WTC11 (cell line): ENCODE results near the gene P2RX4. TPM values are rescaled to one million over a fixed set of nuclear protein-coding genes. Genes with fewer than 3 reads are reported as not detected.

Experiments used
- ATAC-seq: fragments of 200-7000 bp; cut with Tn5 transposase; 2 replicates; pipeline ENCODE4 v1.10.0; 2021; ENCODE audit warnings: mild to moderate bottlenecking, moderate library complexity
- CTCF ChIA-PET: fragments of 300-600 bp; sonication (Branson Sonifier 250); formaldehyde crosslinking; loops from one replicate; lab custom pipeline; 2021; ENCODE audit warnings: antibody characterized with exemption; lab: Charles Lee
- POLR2A ChIA-PET: fragments of 350-600 bp; sonication (Branson Sonifier 250); formaldehyde crosslinking; loops from one replicate; lab custom pipeline; 2021; ENCODE audit warnings: antibody characterized with exemption; lab: Charles Lee
- DNase-seq: peaks from one replicate; pipeline ENCODE4 v3.0.0; 2021; ENCODE audit warnings: low spot score
- H3K27ac Mint-ChIP-seq: 2 replicates; pipeline ENCODE4 v1.8.0; 2021; ENCODE audit warnings: mixed read lengths
- H3K27me3 Mint-ChIP-seq: 2 replicates; pipeline ENCODE4 v1.8.0; 2021; ENCODE audit warnings: low read depth, mild to moderate bottlenecking, moderate library complexity, mixed read lengths
- H3K36me3 Mint-ChIP-seq: 2 replicates; pipeline ENCODE4 v1.8.0; 2021; ENCODE audit warnings: mixed read lengths
- H3K4me1 Mint-ChIP-seq: 2 replicates; pipeline ENCODE4 v1.8.0; 2022; ENCODE audit warnings: mixed read lengths
- H3K4me3 Mint-ChIP-seq: 2 replicates; pipeline ENCODE4 v1.8.0; 2021; ENCODE audit warnings: mild to moderate bottlenecking, moderate library complexity, mixed read lengths
- H3K9me3 Mint-ChIP-seq: 2 replicates; pipeline ENCODE4 v1.8.0; 2021; ENCODE audit warnings: mixed read lengths
- CBFB ChIP-seq: sonication (generic); formaldehyde crosslinking; IDR thresholded peaks from 2 replicates; pipeline ENCODE4 v1.8.1; 2022; ENCODE audit warnings: mild to moderate bottlenecking, low read depth, missing genetic modification reagents
- ELF4 ChIP-seq: sonication (generic); formaldehyde crosslinking; IDR thresholded peaks from 2 replicates; pipeline ENCODE4 v1.8.1; 2022; ENCODE audit warnings: low read depth, mild to moderate bottlenecking, moderate library complexity, missing genetic modification reagents
- HMGA2 ChIP-seq: fragments of 250-450 bp; sonication (Bioruptor Pico); IDR thresholded peaks from 2 replicates; pipeline ENCODE4 v1.4.0; 2021; ENCODE audit warnings: mild to moderate bottlenecking, moderate library complexity
- IRF2 ChIP-seq: sonication (generic); formaldehyde crosslinking; IDR thresholded peaks from 2 replicates; pipeline ENCODE4 v1.8.0; 2022; ENCODE audit warnings: low read depth, missing genetic modification reagents, borderline replicate concordance
- MXD4 ChIP-seq: fragments of 250-450 bp; sonication (Bioruptor Pico); IDR thresholded peaks from 2 replicates; pipeline ENCODE4 v1.8.0; 2021; ENCODE audit warnings: mild to moderate bottlenecking, moderate library complexity, borderline replicate concordance
- NR1H2 ChIP-seq: sonication (generic); formaldehyde crosslinking; IDR thresholded peaks from 2 replicates; pipeline ENCODE4 v1.9.0; 2021; ENCODE audit warnings: mild to moderate bottlenecking, moderate library complexity, missing genetic modification reagents
- NR3C1 ChIP-seq: sonication (generic); formaldehyde crosslinking; conservative IDR thresholded peaks from 2 replicates; pipeline ENCODE4 v1.8.1; 2023; ENCODE audit warnings: low read depth, mild to moderate bottlenecking, missing genetic modification reagents
- SMAD3 ChIP-seq: sonication (generic); formaldehyde crosslinking; IDR thresholded peaks from 2 replicates; pipeline ENCODE4 v1.8.0; 2022; ENCODE audit warnings: missing genetic modification reagents, mild to moderate bottlenecking, borderline replicate concordance
- SOX15 ChIP-seq: fragments of 250-450 bp; sonication (Bioruptor Pico); IDR thresholded peaks from 2 replicates; pipeline ENCODE4 v1.9.0; 2021; ENCODE audit warnings: mild to moderate bottlenecking
- ZNF138 ChIP-seq: sonication (generic); formaldehyde crosslinking; conservative IDR thresholded peaks from 2 replicates; pipeline ENCODE4 v1.8.1; 2022; ENCODE audit warnings: mild to moderate bottlenecking, moderate library complexity, missing genetic modification reagents
- ZNF263 ChIP-seq: sonication (generic); formaldehyde crosslinking; IDR thresholded peaks from 2 replicates; pipeline ENCODE4 v1.8.1; 2022; ENCODE audit warnings: low read depth, mild to moderate bottlenecking, moderate library complexity, missing genetic modification reagents
- total RNA-seq: library from RNA; stranded (reverse); gene quantifications from 3 replicates; pipeline ENCODE4 v1.2.3, GENCODE V29; 2021
- TF ChIP-seq, protein P1 (sequence below): sonication (generic); formaldehyde crosslinking; conservative IDR thresholded peaks from 2 replicates; pipeline ENCODE4 v1.8.1; 2023; ENCODE audit warnings: mild to moderate bottlenecking, low read depth, missing genetic modification reagents, moderate library complexity
- TF ChIP-seq, protein P2 (sequence below): sonication (generic); formaldehyde crosslinking; IDR thresholded peaks from 2 replicates; pipeline ENCODE4 v1.8.0; 2022; ENCODE audit warnings: mild to moderate bottlenecking, missing genetic modification reagents
- TF ChIP-seq, protein P3 (sequence below): fragments of 250-450 bp; sonication (Bioruptor Pico); IDR thresholded peaks from 2 replicates; pipeline ENCODE4 v1.9.0; 2021; ENCODE audit warnings: mild to moderate bottlenecking, borderline replicate concordance
- TF ChIP-seq, protein P4 (sequence below): sonication (generic); formaldehyde crosslinking; IDR thresholded peaks from 2 replicates; pipeline ENCODE4 v1.8.0; 2023; ENCODE audit warnings: mild to moderate bottlenecking, missing genetic modification reagents

P2RX4 gene
- total RNA-seq, 1 experiment from 2014 or later: 13.9 TPM

DNA sequence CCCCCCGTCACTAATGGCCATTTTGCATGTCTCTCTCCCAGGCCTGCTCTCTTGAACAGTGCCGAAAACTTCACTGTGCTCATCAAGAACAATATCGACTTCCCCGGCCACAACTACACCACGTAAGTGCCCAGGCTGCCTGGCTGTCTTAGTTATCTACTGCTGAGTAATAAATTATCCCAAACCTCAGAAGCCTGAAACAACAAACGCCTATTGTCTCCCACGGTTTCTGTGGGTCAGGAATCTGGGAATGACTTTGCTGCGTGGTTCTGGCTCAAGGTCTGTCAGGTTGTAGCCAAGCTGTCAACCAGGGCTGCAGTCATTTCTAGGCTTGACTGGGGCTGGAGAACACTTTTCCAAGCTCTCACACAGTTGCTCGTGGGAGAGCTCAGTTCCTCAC, 44.6 kb upstream of the P2RX4 start (continued):
- TF ChIP-seq, protein P1, sequence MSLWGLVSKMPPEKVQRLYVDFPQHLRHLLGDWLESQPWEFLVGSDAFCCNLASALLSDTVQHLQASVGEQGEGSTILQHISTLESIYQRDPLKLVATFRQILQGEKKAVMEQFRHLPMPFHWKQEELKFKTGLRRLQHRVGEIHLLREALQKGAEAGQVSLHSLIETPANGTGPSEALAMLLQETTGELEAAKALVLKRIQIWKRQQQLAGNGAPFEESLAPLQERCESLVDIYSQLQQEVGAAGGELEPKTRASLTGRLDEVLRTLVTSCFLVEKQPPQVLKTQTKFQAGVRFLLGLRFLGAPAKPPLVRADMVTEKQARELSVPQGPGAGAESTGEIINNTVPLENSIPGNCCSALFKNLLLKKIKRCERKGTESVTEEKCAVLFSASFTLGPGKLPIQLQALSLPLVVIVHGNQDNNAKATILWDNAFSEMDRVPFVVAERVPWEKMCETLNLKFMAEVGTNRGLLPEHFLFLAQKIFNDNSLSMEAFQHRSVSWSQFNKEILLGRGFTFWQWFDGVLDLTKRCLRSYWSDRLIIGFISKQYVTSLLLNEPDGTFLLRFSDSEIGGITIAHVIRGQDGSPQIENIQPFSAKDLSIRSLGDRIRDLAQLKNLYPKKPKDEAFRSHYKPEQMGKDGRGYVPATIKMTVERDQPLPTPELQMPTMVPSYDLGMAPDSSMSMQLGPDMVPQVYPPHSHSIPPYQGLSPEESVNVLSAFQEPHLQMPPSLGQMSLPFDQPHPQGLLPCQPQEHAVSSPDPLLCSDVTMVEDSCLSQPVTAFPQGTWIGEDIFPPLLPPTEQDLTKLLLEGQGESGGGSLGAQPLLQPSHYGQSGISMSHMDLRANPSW (CRISPR knock-in tag): no peak
- no peak for TF ChIP-seq ZNF138 (CRISPR knock-in tag)
- TF ChIP-seq, all 79 proteins: peak for 0

DNA sequence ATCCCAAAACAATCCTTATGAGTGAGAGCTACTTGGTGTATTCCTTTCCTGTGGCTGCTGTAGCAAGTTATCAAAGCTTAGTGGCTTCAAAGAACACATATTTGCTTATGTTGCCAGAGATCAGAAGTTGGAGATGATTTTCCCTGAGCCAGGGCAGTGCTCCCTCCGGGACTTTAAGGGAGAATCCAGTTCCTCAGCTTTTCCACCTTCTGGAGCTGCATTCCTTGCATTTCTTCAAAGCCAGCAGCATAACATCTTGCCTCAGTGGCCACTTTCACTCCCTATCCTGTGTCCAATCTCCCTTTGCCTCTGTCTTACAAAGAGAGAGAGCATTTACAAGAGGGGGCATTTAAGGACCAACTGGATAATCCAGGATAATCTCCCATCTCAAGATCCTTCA, 43.6 kb upstream of the P2RX4 start:
- Mint-ChIP-seq H3K36me3 (no peaks in the 10 kb centered on the region), H3K4me1 (no peaks in the 10 kb centered on the region), H3K27me3 (no peaks in the 10 kb centered on the region), H3K27ac (no peak overlapping the region), H3K4me3 (no peak overlapping the region), H3K9me3 (no peaks in the 10 kb centered on the region)
- ChIA-PET CTCF (interaction anchor here (1.0 kb wide), 1 partner anchor 58 kb away, joined by 4 read pairs; no protein-coding TSS in a partner anchor), POLR2A (no interaction called here)
- DNase-seq (no peak), ATAC-seq (no peak)
- TF ChIP-seq CBFB (CRISPR knock-in tag): no peak
- TF ChIP-seq IRF2 (CRISPR knock-in tag): no peak
- TF ChIP-seq ELF4: no peak
- TF ChIP-seq HMGA2: no peak
- TF ChIP-seq, protein P2, sequence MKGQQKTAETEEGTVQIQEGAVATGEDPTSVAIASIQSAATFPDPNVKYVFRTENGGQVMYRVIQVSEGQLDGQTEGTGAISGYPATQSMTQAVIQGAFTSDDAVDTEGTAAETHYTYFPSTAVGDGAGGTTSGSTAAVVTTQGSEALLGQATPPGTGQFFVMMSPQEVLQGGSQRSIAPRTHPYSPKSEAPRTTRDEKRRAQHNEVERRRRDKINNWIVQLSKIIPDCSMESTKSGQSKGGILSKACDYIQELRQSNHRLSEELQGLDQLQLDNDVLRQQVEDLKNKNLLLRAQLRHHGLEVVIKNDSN (CRISPR knock-in tag): no peak
- TF ChIP-seq, protein P3, sequence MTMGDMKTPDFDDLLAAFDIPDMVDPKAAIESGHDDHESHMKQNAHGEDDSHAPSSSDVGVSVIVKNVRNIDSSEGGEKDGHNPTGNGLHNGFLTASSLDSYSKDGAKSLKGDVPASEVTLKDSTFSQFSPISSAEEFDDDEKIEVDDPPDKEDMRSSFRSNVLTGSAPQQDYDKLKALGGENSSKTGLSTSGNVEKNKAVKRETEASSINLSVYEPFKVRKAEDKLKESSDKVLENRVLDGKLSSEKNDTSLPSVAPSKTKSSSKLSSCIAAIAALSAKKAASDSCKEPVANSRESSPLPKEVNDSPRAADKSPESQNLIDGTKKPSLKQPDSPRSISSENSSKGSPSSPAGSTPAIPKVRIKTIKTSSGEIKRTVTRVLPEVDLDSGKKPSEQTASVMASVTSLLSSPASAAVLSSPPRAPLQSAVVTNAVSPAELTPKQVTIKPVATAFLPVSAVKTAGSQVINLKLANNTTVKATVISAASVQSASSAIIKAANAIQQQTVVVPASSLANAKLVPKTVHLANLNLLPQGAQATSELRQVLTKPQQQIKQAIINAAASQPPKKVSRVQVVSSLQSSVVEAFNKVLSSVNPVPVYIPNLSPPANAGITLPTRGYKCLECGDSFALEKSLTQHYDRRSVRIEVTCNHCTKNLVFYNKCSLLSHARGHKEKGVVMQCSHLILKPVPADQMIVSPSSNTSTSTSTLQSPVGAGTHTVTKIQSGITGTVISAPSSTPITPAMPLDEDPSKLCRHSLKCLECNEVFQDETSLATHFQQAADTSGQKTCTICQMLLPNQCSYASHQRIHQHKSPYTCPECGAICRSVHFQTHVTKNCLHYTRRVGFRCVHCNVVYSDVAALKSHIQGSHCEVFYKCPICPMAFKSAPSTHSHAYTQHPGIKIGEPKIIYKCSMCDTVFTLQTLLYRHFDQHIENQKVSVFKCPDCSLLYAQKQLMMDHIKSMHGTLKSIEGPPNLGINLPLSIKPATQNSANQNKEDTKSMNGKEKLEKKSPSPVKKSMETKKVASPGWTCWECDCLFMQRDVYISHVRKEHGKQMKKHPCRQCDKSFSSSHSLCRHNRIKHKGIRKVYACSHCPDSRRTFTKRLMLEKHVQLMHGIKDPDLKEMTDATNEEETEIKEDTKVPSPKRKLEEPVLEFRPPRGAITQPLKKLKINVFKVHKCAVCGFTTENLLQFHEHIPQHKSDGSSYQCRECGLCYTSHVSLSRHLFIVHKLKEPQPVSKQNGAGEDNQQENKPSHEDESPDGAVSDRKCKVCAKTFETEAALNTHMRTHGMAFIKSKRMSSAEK: no peak
- no peak for TF ChIP-seq ZNF263 (CRISPR knock-in tag)
- TF ChIP-seq SOX15 (CRISPR knock-in tag): no peak
- TF ChIP-seq MXD4 (CRISPR knock-in tag): no peak
- no peak for TF ChIP-seq NR3C1 (CRISPR knock-in tag)
- no peak for TF ChIP-seq NR1H2 (CRISPR knock-in tag)
- no peak for TF ChIP-seq SMAD3 (CRISPR knock-in tag)
- TF ChIP-seq, protein P4, sequence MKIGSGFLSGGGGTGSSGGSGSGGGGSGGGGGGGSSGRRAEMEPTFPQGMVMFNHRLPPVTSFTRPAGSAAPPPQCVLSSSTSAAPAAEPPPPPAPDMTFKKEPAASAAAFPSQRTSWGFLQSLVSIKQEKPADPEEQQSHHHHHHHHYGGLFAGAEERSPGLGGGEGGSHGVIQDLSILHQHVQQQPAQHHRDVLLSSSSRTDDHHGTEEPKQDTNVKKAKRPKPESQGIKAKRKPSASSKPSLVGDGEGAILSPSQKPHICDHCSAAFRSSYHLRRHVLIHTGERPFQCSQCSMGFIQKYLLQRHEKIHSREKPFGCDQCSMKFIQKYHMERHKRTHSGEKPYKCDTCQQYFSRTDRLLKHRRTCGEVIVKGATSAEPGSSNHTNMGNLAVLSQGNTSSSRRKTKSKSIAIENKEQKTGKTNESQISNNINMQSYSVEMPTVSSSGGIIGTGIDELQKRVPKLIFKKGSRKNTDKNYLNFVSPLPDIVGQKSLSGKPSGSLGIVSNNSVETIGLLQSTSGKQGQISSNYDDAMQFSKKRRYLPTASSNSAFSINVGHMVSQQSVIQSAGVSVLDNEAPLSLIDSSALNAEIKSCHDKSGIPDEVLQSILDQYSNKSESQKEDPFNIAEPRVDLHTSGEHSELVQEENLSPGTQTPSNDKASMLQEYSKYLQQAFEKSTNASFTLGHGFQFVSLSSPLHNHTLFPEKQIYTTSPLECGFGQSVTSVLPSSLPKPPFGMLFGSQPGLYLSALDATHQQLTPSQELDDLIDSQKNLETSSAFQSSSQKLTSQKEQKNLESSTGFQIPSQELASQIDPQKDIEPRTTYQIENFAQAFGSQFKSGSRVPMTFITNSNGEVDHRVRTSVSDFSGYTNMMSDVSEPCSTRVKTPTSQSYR (CRISPR knock-in tag): no peak
